Measurements from ENCODE around the gene CRLF3.

Gene CRLF3, protein sequence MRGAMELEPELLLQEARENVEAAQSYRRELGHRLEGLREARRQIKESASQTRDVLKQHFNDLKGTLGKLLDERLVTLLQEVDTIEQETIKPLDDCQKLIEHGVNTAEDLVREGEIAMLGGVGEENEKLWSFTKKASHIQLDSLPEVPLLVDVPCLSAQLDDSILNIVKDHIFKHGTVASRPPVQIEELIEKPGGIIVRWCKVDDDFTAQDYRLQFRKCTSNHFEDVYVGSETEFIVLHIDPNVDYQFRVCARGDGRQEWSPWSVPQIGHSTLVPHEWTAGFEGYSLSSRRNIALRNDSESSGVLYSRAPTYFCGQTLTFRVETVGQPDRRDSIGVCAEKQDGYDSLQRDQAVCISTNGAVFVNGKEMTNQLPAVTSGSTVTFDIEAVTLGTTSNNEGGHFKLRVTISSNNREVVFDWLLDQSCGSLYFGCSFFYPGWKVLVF

DNA sequence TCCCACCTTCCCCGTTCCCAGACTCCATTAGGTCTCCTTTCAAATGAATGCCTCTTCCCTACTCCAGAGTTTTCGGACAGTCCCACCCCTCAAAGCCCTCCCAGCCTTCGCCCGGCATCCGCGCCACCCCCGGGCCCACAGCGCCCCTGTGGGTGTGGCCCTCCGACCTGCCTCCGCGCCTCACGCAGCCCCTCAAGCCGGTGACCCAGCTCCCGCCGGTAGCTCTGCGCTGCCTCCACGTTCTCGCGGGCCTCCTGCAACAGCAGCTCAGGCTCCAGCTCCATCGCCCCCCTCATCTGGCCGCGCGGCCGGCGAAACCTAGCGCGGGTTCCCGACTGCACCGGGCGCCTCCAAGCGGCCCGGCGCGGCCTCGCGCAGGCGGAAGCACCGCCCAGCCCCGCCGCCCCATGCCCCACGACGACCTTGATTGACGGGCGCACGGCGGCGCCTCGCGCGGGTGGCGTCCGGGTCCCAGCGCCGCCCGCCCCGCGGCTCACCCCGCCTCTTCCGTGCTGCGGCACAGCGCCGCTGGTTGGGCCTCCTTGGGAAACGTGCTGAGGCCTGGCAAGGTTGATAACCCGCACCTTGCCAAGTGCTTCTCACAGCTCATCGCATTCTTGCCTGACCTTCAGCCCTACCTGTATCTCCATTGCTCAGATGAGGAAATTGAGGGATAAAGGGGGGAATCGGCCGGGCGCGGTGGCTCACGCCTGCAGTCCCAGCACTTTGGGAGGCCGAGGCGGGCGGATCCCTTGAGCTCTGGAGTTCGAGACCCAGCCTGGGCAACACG lies at the start of gene CRLF3:
Gene CRLF3, minus strand, starts transcription at position 337 of the 790 bp plus-strand sequence. Its CDS starts 41 bp downstream, at position 296.
- peak; percentile 90 to 94 for DNase-seq

DNA sequence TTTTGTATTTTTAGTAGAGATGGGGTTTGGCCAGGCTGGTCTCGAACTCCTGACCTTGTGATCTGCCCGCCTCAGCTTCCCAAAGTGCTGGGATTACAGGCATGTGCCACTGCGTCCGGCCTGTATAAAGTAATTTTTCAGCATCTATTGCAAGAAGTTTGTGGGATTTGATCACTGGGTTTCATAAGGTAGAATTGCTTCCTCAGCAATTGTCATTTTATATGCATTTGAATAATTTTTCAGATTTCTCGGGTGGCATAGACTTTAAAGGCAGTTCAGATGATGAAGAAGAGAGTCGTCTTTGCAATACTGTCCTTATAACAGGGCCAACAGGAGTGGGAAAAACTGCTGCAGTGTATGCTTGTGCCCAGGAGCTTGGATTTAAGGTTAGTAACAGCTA lies 44.5 kb upstream of the CRLF3 start:
- DNase-seq, result no peak

DNA sequence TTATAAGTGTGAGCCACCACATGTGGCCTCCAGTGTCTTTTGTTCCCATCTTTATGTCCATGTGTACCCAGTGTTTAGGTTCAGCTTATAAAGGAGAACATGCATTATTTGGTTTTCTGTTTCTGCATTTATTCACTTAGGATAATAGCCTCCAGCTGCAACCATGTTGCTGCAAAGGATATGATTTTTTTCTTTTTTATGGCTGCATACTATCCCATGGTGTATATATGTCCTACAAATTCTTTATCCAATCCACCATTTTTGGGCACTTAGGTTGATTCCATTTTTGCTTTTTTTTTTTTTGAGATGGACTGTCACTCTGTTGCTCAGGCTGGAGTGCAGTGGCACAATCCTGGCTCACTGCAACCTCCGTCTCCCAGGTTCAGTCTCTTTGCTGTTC lies 40.1 kb upstream of the CRLF3 start:
- DNase-seq, result no peak

DNA sequence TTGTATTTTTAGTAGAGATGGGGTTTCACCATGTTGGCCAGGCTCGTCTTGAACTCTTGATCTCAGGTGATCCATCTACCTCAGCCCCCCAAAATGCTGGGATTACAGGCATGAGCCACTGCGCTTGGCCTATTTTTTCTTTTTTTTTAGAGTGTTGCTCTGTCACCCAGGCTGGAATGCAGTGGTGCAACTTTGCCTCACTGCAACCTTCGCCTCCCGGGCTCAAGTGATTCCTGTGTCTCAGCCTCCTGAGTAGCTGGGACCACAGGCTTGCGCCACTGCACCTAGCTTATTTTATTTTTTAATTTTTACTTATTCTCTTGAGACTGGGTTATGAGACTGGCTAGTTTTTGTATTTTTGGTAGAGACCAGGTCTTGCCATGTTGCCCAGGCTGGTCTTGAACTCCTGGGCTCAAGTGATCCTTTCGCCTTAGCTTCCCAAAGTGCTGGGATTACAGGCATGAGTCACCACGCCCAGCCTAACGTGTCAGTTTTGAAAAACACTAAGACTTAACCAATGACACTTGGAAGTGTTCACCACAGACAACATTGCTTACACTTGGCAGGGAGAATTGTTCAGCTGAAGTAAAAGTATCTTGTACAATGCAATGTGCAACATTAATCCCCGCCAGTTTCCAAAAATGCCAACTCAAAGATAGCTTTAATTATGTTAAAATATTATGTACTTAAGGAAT lies 34.2 kb upstream of the CRLF3 start:
- DNase-seq, result no peak

DNA sequence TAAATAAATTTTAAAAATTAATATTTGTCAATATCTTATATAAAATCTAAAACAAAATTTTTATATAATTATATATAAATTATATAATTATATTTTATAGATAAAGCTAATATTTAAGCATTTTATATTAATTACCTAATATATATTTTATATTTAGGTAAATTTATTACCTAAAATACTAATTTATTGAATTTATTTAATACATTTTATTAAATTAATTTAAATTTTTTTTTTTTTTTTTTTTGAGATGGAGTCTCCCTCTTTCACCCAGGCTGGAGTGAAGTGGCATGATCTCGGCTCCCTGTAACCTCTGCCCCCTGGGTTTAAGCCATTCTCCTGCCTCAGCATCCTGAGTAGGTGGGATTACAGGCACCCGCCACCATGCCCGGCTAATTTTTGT lies 29.7 kb upstream of the CRLF3 start:
- no peak for DNase-seq

DNA sequence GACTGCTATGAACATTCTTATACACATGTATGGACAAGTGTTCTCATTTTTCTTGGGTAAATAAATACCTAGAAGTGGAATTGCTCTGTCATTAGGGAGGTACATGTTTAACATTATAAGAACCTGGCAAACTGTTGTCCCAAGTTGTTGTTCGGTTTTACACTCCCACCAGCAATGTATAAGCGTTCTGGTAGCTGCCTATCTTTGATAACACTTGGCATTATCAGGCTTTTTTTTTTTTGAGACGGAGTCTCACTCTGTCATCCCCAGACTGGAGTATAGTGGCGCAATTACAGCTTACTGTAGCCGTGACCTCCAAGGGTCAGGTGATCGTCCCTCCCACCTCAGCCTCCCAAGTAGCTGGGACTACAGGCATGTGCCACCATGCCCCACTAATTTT lies 23.5 kb upstream of the CRLF3 start:
- DNase-seq, result no peak

DNA sequence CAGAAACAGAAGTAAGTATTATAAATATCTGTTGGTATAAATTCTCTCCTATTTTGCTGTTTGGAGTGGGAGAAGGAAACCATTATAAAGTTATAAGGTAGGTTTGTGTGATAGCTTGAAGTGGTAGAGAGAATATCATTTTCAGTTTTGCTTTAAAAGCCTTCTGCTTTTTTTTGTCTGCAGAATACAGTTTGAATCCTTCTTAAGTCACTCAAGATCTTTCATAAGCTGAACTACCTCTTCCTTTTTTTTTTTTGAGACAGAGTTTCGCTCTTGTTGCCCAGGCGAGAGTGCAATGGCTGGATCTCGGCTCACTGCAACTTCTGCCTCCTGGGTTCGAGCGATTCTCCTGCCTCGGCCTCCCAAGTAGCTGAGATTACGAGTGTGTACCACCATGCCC lies 16.3 kb upstream of the CRLF3 start:
- DNase-seq, result no peak

DNA sequence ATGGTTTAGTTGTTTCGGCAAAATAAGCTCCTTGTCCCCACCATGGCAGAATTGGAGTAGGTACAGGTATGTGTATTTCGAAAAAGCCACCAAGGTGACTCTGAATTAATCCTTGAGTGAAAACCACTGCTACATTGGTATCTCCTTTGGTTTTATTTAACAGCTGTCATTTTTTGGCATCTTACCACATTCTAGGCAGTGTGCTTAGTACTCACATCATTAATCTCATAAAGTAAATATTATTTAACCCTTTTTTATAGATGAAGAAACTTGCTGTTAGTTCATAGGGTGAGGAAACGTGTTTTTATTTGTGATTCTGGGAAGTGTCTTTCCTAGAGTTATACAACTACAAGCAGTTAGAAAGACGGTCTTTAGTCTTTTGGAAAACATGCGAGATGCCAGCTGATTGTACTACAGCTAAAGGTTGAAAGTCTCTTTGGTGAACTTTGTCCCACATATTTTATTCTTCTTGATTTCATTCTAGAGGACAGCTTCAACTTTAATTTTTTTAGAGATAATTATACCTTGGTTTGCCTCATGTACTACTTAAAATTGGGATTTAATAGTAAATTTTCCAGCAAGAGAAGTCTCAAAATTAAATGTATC lies 13.8 kb upstream of the CRLF3 start:
- DNase-seq, result no peak

DNA sequence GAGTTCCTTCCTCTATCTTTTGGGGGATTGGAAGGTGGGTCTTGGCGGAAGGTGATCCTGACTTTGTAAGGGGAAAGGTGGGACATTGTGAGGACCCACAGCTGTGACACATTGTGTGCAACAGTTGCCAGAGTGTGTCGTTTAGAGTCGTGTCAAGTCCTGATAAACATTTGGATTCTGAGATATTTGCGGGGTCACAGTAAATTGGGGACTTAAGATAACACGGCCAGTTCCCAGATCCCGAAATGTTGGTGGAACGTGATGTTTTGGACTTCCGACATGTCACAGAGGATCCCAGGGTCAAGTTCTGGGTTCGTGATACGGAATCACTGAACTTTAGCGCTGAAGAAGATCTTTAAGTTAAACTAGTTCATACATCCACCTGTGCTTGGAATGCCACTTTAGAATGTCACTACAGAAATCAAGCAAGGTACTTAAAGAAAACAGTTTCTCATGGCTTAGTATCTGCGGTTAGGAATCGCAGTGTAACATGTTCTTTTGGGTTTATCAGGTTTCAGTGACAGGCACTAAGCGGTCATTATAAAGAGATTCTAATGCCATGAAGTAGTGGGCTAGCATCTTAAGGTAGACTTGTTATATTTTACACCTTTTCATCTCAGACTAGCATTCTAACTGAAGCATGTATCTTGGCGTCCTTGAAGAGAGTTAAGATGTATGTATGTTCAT lies 8.1 kb upstream of the CRLF3 start:
- no peak for DNase-seq

DNA sequence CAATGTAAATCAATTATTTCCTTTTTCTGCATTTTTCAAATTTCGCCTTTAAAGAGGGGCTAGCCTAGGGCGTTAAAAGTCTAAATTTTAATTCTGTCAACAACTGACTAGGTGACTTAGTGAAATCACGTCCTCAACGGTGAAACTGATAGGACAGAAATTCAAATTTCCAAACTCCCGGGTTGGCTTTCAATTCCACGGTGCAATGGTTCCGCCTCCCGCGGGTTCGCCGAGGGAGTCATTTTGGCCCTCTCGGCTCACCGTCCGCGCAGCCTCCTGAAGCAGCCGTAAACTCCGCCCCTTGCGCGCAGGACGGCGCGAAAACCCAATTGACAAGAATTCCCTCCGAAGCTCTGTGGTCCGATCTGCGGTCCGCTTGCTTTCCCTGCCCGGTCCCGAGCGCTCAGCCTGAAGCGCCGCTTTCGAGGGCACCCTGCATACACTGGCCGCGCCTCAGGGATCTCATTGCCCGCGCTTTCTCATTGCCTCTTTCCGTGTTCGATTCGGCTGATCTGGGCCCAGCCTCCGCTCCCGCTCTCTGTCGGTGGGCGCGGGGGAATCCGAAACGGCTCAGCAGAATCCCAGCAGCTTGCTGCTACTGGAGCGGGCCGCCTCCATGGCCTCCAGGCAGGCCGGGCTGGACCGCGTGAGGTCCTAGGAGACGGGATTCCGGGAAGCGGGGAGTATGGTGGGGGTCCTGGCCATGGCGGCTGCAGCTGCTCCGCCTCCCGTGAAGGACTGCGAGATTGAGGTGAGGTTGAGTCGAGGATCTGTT lies 7.4 kb upstream of the CRLF3 start, which contains the start of gene ATAD5:
Gene ATAD5, plus strand, starts transcription at position 304 of the 775 bp plus-strand sequence. Its CDS starts 382 bp downstream, at position 686.
- DNase-seq, result peak; percentile 91 to 92

DNA sequence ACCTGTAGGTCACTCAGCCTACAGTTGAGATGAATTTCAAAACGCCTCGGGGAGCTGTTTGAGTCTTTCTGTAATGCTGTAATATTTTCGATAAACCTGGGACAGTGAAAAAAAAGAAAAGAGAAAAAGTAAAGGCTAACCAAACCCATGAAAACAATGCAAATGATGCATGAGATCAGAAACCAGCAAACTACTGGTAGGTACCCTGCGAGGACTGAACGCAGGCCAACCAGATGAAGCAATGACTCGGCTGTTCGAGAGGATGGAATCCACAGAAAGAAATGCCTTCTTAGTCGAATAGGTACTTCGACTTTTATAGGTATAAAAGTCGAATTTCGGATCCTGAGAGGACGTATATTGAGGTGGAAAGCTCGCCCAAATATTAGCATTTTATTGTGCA lies 6.8 kb upstream of the CRLF3 start:
- DNase-seq, result peak; percentile 16 to 32

DNA sequence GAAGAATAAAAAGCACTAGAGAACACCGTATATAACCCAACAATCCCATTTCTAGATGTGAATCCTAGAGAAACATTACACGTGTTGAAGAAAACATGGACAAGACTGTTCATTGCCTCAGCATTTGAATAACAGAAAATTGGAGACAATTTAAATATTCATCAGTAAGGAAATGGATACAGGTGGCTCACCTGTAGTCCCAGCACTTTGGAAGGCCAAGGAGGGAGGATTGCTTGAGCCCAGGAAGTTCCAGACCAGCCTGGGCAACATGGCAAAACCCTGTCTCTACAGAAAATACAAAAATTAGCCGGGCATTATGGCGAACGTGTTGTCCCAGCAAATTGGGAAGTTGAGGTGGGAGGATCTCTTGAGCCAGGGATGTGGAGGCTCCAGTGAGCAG lies 4.5 kb upstream of the CRLF3 start:
- no peak for DNase-seq

DNA sequence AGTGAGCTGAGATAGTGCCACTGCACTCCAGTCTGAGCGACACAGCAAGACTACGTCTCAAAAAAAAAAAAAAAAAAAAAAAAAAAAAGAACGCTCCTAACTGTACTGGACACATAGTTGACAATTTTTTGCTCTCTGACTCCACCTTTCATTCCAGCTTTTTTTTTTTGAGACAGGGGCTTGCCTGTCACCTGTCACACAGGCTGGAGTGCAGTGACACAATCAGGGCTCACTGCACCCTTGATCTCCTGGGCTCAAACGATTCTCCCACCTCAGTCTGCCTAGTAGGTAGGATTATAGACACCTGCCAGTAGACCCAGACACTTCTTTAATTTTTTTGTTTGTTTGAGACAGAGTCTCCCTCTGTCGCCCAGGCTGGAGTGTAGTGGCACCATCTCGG lies 2.6 kb upstream of the CRLF3 start:
- no peak for DNase-seq

DNA sequence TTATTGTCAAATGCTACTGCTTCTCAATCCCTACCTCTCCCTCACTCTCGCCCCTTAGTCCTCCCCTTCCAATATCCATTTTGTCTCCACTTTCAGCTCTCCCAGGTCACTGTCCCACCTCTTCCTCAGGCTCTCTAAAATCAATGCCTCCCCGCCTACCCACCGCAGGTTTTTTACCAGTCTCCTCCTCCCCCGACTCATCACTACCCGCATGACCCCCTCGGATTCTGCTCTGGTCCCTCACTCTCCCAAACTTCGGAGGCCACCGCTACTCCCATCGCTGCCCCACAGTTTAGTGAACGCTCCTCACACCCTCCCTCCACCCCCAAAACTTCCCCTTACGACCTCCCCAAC lies 513 bp downstream of the CRLF3 start:
- peak in 1 of 2 experiments; percentile 64 for DNase-seq

DNA sequence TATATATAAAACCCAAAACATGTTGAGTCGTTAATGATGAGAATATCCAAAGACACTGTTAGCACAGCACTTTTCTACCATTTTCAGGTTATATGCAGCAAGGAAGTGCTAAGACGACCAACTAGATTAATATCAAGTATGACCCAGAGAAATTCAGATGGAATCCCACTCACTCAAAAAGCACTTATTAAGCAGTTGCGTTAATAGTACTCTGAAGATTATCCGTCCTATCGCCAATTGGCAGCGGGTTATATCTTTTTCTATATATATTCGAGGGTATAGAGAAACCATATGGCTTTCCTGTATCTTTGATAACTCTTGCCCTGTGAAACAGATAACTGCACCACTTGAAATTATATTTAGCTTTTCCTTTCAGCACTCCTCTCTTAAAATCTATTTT lies 1.1 kb downstream of the CRLF3 start:
- no peak for DNase-seq

DNA sequence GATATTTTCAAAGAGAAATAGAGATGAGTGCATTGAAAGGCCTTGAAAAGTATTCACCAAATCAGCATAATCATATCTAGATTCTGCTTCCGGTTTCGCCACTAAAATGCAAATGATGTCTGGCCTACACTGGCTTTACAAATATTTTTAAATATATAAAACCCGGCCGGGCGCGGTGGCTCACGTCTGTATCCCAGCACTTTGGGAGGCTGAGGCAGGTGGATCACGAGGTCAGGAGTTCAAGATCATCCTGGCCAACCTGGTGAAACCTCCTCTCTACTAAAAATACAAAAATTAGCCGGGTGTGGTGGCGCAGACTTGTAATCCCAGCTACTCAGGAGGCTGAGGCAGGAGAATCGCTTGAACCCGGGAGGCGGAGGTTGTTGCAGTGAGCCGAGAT lies 1.6 kb downstream of the CRLF3 start:
- DNase-seq, result peak; percentile 43 to 47

DNA sequence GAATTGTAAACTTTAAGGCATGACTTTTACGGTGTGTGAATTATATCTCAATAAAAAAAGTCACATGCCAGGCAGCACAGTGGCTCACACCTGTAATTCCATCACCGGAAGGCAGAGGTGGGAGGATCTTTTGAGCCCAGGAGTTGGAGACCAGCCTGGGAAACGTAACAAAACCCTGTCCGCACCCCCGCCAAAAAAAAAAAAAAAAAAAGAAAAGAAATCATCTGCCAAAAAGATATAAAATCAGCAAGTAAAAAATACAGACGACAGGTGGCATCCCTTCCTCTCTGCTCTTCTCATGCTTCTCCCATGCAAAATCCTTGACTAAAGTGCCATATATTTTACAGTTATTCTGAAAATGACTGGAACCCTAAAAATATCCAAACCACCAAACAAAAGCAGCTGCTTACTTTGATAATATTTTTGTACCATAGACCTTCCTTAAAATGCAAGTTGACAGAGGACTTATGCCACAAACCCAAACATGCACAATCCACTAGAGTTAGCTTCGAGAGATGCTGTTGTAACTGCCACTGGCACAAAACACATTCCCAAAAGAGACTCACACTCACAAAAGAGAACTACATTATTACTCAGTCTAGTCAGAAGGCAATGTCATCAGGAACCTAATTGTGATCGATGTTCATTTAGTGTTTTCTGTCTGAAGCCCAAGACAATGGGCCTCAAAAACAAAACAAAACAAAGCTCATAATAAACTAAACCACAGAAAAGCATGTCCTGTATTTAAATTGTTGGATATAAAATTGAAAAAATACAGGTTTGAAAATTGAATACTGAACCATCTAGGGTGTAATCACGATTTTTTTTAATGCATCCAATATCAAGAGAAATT lies 2.4 kb downstream of the CRLF3 start:
- DNase-seq, result peak in 1 of 2 experiments; percentile 16

DNA sequence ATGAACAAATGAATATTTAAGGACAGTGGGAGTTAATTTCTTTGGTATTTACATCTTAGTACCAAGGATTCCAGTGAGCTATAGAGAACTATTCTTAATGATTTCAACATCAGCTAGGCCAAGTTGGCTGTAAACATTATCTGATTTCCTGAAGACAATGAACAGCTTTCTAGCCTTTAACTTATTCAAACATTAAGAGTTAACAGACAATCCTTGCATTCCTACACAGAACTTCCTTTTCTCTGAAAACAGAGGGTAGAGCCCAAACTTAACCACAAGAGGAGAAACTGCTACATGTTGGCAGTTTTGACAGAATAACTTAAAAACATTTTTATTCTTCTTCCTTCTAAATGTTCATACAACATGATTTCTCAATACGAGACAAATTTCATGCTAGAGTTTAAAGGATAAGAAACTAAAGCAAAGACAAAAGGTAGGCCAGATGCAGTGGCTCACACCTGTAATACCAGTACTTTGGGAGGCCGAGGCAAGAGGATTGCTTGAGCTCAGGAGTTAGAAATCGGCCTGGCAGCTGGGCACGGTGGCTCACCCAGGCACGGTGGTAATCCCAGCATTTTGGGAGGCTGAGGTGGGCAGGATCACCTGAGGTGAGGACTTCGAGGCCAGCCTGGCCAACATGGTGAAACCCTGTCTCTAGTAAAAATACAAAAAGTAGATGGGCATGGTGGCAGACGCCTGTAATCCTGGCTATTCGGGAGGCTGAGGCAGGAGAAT lies 4.4 kb downstream of the CRLF3 start:
- peak; percentile 29 to 32 for DNase-seq

DNA sequence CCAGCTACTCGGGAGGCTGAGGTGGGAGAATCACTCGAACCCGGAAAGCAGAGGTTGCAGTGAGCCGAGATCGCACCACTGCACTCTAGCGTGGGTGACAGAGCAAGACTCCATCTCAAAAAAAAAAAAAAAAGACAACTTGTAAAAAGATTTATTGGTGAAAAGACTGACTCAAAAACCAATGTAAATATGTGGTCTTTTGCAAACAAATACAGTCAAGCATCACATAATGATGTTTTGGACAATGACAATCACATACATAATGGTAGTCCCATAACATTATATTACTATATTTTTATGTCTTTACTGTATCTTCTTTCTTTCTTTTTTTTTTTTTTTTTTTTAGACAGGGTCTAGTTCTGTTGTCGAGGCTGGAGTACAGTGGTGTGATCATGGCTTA lies 8.3 kb downstream of the CRLF3 start:
- DNase-seq, result no peak

DNA sequence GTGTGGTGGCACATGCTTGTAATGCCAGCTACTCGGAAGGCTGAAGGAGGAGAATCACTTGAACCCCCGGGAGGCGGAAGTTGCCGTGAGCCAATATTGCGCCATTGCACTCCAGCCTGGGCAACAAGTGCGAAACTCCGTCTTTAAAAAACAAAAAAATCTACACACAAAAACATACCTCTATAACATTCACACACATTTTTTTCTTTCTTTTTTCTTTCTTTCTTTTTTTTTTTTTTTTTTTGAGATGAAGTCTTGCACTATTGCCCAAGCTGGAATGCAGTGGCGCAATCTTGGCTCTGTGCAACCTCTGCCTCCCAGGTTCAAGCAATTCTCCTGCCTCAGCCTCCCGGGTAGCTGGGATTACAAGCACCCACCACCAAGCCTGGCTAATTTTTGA lies 9.6 kb downstream of the CRLF3 start:
- DNase-seq, result peak in 1 of 2 experiments; percentile 10

All from activated T-cell treated with anti-CD3 and anti-CD28 coated beads, Interleukin-2, amount 50 U/mL, for 48 hours (primary cell).